Natural killer cell treated with Interleukin-12 subunit alpha and Interleukin-12 subunit beta and Interleukin-15 and Interleukin-18, amount 100 ng/mL, for 72 hours (primary cell): ENCODE results near the gene LYZ. TPM values are rescaled to one million over a fixed set of nuclear protein-coding genes. Genes with fewer than 3 reads are reported as not detected.

Experiments used
- ATAC-seq, 2 donors: fragments of 150-1000 bp; cut with Tn5 transposase in 1 of 2; sonication (Bioruptor Pico), chemical (Tn5 transposase) in 1 of 2; 2 replicates each; pipeline ENCODE4 v1.10.0; 2021
- DNase-seq: peaks from one replicate; pipeline ENCODE4 v3.0.0; 2022; ENCODE audit warnings: low spot score
- H3K27ac Mint-ChIP-seq, 2 donors: 1 replicate in 1 of 2; 2 replicates in 1 of 2; pipeline ENCODE4 v1.8.0; 2022; ENCODE audit warnings: mixed read lengths in 2 of 2, mild to moderate bottlenecking in 1 of 2, moderate library complexity in 1 of 2
- H3K27me3 Mint-ChIP-seq, 2 donors: 1 replicate in 1 of 2; 2 replicates in 1 of 2; pipeline ENCODE4 v1.8.0; 2022; ENCODE audit warnings: mixed read lengths in 2 of 2
- H3K36me3 Mint-ChIP-seq: one replicate; pipeline ENCODE4 v1.8.0; 2022; ENCODE audit warnings: mixed read lengths
- H3K4me1 Mint-ChIP-seq, 2 donors: 1 replicate in 1 of 2; 2 replicates in 1 of 2; pipeline ENCODE4 v1.8.0; 2022; ENCODE audit warnings: low read depth in 2 of 2, mixed read lengths in 2 of 2, mild to moderate bottlenecking in 1 of 2
- H3K4me3 Mint-ChIP-seq: one replicate; pipeline ENCODE4 v1.8.0; 2022; ENCODE audit warnings: mixed read lengths
- H3K9me3 Mint-ChIP-seq: 2 replicates; pipeline ENCODE4 v1.8.0; 2022; ENCODE audit warnings: mixed read lengths
- total RNA-seq, 2 donors: library from RNA; stranded (reverse); gene quantifications; one replicate each; pipeline ENCODE4 v1.2.3, GENCODE V29; 2022

The LYZ gene
- total RNA-seq, 2 donors from 2014 or later: 0.36 TPM; not detected in 1

DNA sequence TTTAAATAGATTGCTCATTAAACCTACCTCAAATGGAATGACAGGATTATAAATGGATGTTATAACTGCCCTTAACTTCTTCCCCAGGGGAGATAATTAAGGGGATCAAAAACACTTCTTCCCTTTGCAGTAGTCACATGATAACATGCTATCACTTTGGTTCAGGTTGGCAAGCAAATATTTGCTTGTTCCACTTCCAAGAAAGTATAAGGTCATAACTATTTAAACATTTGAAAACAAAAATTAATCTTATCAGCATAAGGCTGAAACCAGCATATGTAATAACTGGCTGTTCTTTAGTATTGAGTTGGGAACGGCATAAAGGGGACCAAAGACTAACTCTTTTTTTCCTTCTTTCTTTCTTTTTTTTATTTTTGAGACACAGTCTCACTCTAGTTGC is 2.4 kb upstream of the LYZ start:
- Mint-ChIP-seq H3K4me1 (no peaks in the 10 kb centered on the region), H3K9me3 (no peaks in the 10 kb centered on the region), H3K4me3 (no peak overlapping the region), H3K27ac (no peak overlapping the region), H3K36me3 (no peaks in the 10 kb centered on the region), H3K27me3 (peaks cover 2 to 12% of the 10 kb centered on the region in 2 donors)
- DNase-seq (no peak), ATAC-seq (no peak)

DNA sequence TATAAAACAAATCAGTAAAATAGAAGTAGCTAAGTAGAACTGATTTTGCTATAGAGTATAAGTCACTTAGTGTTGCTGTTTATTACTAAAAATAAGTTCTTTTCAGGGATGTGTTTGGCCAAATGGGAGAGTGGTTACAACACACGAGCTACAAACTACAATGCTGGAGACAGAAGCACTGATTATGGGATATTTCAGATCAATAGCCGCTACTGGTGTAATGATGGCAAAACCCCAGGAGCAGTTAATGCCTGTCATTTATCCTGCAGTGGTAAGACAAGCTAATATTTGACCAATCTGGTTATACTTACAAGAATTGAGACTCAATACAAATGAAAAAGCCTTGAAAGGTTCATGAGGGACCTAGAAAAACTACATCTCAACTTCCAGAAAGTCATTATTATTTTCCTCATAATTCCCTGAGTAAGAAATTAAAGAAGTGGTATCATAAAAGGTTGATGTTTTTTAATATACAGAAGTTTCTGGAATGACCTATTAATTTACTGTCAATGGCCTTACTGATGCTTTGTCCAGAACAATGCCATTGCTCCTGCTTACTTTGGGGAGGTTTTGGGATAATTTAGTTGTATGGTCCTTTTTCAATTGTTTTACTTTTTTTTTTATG is 1.9 kb downstream of the LYZ start:
- no peaks in the 10 kb centered on the region for H3K36me3 Mint-ChIP-seq
- no peak for ATAC-seq
- no peaks in the 10 kb centered on the region for H3K9me3 Mint-ChIP-seq
- no peak for DNase-seq
- no peak overlapping the region for H3K27ac Mint-ChIP-seq
- peaks cover 8 to 17% of the 10 kb centered on the region in 2 donors for H3K27me3 Mint-ChIP-seq
- no peaks in the 10 kb centered on the region for H3K4me1 Mint-ChIP-seq
- no peak overlapping the region for H3K4me3 Mint-ChIP-seq

DNA sequence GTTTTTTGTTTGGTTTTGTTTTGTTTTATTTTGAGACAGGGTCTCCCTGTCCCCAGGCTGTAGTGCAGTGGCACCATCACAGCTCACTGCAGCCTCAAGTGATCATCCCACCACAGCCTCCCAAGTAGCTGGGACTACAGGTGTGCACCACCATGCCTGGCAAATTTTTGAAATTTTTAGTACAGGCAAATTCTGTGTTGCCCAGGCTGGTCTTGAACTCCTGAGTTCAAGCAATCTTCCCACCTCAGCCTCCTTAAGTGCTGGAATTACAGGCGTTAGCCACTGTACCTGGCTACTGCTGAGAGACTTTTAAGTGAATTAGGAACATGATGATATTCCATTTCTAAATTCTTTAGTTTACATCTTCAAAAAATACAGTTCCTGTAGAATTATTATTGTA is 2.6 kb downstream of the LYZ start:
- ATAC-seq (no peak), DNase-seq (no peak)
- Mint-ChIP-seq H3K4me3 (no peak overlapping the region), H3K9me3 (no peaks in the 10 kb centered on the region), H3K27me3 (peaks cover 8 to 21% of the 10 kb centered on the region in 2 donors), H3K27ac (no peak overlapping the region), H3K36me3 (no peaks in the 10 kb centered on the region), H3K4me1 (no peaks in the 10 kb centered on the region)

DNA sequence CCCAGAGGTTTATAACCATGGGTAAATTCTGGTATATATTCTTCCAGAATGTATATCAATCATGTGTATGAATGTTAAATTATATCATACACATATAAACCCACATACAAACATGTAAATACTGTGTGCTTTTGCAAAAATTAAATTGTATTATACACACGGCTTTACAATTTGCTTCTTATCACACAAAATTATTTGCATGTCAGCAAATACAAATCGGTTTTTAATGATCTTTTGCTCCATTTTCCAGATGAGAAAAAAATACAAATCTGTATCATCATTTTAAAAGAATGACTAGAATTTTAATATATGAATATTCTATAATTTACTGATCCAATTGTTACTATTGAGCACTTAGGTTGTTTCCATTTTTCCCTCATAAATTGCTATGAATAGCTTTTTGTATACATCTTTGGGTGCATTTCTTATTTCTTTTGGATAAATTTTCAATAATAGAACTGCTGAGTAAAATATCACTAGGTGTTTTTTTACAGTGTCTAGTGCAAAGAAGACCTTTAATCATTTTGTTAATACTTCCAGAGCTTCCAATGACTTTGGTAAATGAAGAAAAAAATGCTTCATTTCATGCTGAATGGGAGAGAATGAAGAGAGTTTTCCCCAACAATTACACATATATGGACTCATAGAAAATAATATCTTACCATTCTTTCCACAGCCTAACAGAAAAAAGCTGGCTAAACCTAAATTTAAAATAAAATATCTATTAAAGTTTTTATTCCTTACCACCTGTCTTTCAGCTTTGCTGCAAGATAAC is 3.5 kb downstream of the LYZ start:
- no peaks in the 10 kb centered on the region for H3K36me3 Mint-ChIP-seq
- ATAC-seq: no peak
- DNase-seq: no peak
- H3K27ac Mint-ChIP-seq: no peak overlapping the region
- H3K4me3 Mint-ChIP-seq: no peak overlapping the region
- no peaks in the 10 kb centered on the region for H3K4me1 Mint-ChIP-seq
- H3K9me3 Mint-ChIP-seq: no peaks in the 10 kb centered on the region
- H3K27me3 Mint-ChIP-seq: peaks cover 8 to 25% of the 10 kb centered on the region in 2 donors

DNA sequence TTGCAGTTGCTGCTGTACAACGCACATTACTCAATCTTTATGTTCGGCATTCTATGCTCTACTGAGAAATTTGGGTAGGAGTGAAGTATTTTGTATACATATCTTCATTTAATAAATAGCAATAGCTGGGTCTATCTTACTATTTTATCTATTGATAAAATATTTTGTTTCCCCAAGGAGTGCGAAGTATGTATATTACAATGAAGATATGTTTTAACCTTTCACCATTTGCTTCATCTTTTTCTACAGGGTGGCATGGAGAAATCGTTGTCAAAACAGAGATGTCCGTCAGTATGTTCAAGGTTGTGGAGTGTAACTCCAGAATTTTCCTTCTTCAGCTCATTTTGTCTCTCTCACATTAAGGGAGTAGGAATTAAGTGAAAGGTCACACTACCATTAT is 4.7 kb downstream of the LYZ start:
- Mint-ChIP-seq H3K27me3 (peaks cover 8 to 28% of the 10 kb centered on the region in 2 donors), H3K4me1 (peaks cover 3 to 5% of the 10 kb centered on the region in 2 donors), H3K36me3 (no peaks in the 10 kb centered on the region), H3K9me3 (no peaks in the 10 kb centered on the region), H3K27ac (no peak overlapping the region), H3K4me3 (no peak overlapping the region)
- ATAC-seq (no peak), DNase-seq (no peak)

DNA sequence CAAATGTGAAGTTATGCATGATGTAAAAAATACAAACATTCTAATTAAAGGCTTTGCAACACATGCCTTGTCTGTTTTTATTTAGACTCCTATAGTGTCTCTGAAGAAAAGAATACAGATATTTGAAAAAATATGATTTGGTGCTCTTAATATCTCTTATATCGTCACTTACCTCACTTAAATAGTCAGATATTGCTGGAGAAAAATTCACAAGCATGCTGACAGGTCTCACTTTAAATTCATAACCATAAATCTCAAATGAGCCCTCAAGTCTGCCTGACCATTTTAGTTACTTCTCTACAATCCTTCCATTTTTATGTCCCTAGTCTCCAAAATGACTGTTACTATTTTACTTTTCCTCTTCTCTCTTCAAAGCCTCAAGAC is 6.0 kb downstream of the LYZ start:
- no peaks in the 10 kb centered on the region for H3K9me3 Mint-ChIP-seq
- no peak for DNase-seq
- peaks cover 8 to 11% of the 10 kb centered on the region in 2 donors for H3K4me1 Mint-ChIP-seq
- H3K4me3 Mint-ChIP-seq: no peak overlapping the region
- no peak for ATAC-seq
- H3K36me3 Mint-ChIP-seq: no peaks in the 10 kb centered on the region
- peaks cover 8 to 23% of the 10 kb centered on the region in 2 donors for H3K27me3 Mint-ChIP-seq
- H3K27ac Mint-ChIP-seq: no peak overlapping the region

DNA sequence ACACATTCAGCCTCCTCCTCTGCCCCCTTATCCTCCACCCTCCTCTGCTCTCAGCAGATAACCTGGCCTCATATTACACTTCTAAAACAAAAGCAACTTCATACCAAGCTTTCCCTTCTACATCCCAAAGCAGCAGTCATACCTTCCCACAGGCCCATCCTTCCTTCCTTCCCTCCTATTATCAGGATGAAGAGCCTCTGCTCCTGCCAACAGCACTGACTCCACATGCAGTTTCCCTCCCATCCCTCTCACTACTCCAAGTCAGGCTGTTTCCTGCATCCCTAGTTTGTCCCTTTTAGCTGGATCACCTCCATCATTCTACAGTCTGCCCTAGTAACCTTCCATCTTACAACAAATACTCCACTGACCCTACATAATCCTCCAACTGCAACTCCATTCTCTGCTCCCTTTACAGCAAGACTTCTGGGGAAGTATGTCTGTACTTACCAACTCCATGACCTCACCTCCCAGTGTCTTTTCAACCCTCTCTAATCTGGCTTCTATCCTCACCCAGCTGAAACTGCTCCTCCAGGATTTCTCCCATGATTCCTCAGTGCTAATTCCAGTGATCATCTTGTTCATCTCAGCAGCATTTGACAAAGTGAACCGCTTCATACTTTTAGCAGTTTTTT is 6.5 kb downstream of the LYZ start:
- Mint-ChIP-seq H3K36me3 (no peaks in the 10 kb centered on the region), H3K27ac (no peak overlapping the region), H3K27me3 (peaks cover 8 to 23% of the 10 kb centered on the region in 2 donors), H3K4me3 (no peak overlapping the region), H3K9me3 (no peaks in the 10 kb centered on the region), H3K4me1 (peaks cover 12 to 16% of the 10 kb centered on the region in 2 donors)
- no peak for ATAC-seq
- DNase-seq: no peak

DNA sequence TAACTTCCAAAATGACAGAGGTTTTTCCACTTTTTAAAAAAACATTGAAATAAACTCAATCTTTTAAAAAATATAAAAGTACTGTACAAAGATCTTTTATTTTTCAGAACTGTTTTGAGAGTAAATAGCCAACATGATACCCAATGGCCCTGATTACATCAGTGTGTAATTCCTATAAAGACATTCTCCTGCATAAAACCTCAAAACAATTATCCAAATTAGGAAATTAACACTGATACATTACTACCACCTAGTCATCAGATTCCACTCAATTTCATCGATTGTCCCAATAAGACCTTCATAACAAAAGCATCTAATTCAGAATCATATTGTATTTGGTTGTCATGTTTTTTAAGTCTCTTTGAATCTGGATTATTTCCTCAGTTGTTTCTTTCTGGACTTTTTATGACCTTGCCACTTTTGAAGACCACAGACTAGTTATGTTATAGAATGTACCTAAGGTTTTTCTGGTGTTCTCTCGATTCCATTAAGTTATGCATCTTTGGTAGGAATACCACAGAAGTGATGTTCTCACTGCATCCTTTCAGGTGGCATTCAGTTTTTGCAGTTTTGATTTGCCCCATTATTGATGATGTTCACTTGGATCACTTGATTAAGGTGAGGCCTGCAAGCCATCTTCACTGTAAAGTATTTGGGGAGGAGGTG is 7.3 kb downstream of the LYZ start:
- Mint-ChIP-seq H3K4me3 (no peak overlapping the region), H3K9me3 (no peaks in the 10 kb centered on the region), H3K4me1 (peaks cover 16 to 20% of the 10 kb centered on the region in 2 donors), H3K27ac (no peak overlapping the region), H3K27me3 (peaks cover 8 to 23% of the 10 kb centered on the region in 2 donors), H3K36me3 (no peaks in the 10 kb centered on the region)
- no peak for DNase-seq
- ATAC-seq: no peak

DNA sequence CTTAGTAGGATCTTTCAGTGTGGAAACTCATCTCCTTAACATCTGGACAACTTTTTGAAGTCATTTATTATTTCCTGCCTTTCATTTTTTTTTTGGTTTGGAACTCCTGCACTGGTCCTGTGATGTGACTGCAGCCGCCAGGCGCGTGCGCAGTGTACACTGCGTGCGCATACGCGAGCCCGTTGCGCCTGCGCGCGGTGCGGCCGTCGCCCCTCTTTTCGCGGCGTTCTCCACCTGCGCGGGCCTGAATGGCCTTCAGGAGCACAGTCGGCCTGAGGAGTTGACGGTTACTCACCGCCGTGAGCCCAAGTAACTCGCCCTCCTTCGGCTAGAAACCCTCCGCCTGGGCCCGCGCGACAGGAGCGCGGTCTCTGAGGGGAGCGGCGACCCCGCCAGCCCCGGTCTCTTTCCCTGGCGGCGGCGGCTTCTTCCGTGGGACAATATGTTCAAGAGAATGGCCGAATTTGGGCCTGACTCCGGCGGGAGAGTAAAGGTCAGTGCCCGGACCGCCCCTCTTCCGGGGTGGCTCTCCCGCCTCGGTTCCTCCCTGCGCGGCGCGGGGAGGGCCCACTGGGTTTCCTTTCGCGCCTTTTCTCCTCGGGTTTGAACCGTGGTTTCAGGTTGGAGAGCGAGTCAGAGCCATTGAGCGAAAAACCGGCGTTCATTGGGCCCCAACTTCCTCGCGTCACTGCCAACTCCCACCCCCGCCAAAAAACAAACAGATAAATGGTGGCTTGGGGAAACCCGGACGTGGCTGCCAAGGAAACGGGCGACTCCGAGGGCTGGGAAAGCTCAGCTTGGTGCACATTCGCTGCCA is 11.6 kb downstream of the LYZ start, which contains the start of gene YEATS4:
YEATS4 (plus strand) TSS at position 213 of the 817 bp plus-strand sequence; CDS start at position 443, 230 bp downstream.
- no peaks in the 10 kb centered on the region for H3K9me3 Mint-ChIP-seq

DNA sequence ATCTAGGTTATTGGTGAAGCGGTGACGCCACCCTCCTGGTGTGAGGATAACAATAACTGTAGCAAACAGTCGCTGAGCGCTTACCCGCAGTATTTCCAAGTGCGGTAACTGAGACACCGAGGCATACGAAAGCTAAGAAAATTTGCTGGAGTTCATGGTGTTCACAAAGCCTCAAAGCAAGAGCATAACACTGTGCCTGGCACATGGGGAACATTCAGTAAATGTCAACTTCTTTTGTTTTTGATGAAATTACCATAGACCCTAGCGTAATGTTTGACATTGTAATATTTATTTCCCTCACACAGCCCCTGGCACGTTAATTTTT is 12.1 kb downstream of the LYZ start:
- Mint-ChIP-seq H3K27me3 (peaks cover 0 to 9% of the 10 kb centered on the region in 2 donors), H3K4me1 (peaks cover 19 to 29% of the 10 kb centered on the region in 2 donors), H3K9me3 (no peaks in the 10 kb centered on the region), H3K36me3 (no peaks in the 10 kb centered on the region), H3K4me3 (peak overlapping the region; percentile 85), H3K27ac (peak overlapping the region; percentile 87 to 92)
- ATAC-seq (no peak), DNase-seq (no peak)

More for the DNA sequence above, 11.6 kb downstream of the LYZ start, which contains the start of gene YEATS4:
- Mint-ChIP-seq H3K4me1 (peaks cover 19 to 29% of the 10 kb centered on the region in 2 donors), H3K36me3 (no peaks in the 10 kb centered on the region), H3K4me3 (peak within 1 kb of the TSS; percentile 85), H3K27me3 (peaks cover 3 to 15% of the 10 kb centered on the region in 2 donors), H3K27ac (peak within 1 kb of the TSS; percentile 87 to 92)
- ATAC-seq: peak; percentile 91 to 95
- peak; percentile 94 for DNase-seq

DNA sequence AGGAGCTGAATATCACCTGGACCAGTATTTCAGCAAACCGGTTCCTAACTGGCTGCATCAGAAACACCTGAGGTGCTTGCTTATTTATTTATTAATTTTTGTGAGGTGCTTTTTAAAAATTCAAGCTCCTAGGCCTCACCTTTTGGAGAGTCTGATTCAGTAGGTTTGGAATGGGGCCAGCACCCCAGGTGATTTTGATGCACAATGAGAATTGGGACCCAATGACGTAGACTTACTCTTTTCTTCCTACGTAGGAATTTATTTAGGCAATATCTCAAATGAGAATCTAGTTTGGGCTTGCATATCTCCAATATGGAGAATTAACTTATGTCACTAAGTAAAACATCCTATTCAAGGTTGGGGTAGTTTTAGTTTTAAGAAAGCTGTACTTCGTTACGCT is 18.6 kb downstream of the LYZ start:
- peaks cover 4 to 6% of the 10 kb centered on the region in 2 donors for H3K4me1 Mint-ChIP-seq
- no peaks in the 10 kb centered on the region for H3K9me3 Mint-ChIP-seq
- no peak for DNase-seq
- H3K36me3 Mint-ChIP-seq: peaks cover 16% of the 10 kb centered on the region
- no peak overlapping the region for H3K4me3 Mint-ChIP-seq
- no peak overlapping the region for H3K27ac Mint-ChIP-seq
- no peaks in the 10 kb centered on the region for H3K27me3 Mint-ChIP-seq
- no peak for ATAC-seq

DNA sequence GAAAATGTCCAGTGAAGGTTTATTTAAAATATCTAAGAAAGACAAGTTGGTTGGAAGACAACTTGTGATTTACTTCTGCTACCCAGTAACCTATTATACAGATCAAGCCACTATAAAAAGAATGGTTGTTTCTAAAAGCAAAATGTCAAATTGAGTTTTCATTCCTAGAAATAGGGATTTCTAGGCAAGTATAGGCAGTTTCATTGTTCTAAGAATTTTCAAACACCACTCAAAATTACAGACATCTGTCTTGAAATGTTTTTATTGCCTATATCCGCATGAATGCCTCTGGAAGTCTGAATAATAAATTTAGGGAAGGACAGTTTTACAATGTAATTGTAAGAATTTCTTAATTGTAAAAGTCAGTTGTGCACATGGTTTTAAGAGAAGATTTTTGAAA is 20.0 kb downstream of the LYZ start:
- DNase-seq (no peak), ATAC-seq (no peak)
- no peak overlapping the region for H3K27ac Mint-ChIP-seq
- H3K27me3 Mint-ChIP-seq: no peaks in the 10 kb centered on the region
- no peak overlapping the region for H3K4me3 Mint-ChIP-seq
- H3K4me1 Mint-ChIP-seq: peaks cover 4 to 7% of the 10 kb centered on the region in 2 donors
- no peaks in the 10 kb centered on the region for H3K9me3 Mint-ChIP-seq
- H3K36me3 Mint-ChIP-seq: peaks cover 23% of the 10 kb centered on the region

DNA sequence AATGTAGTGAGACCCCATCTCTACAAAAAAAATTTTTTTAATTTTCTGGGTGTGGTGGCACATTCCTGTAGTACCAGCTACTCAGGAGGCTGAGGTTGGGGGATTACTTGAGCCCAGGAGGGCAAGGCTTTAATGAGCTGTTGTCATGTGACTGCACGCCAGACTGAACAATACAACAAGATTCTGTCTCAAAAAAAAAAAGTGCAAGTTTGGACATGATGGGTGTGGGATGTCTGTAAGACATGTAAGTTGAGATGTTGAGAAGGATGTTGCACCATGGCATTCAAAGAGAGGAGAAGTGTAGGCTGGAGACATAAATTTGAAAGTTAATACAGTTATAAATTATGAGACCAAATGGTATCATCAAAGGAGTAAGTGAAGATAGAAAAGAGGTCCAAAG is 34.9 kb downstream of the LYZ start:
- ATAC-seq: no peak
- H3K27ac Mint-ChIP-seq: no peak overlapping the region
- H3K4me3 Mint-ChIP-seq: no peak overlapping the region
- DNase-seq: no peak
- peaks cover 9% of the 10 kb centered on the region for H3K36me3 Mint-ChIP-seq
- no peaks in the 10 kb centered on the region for H3K27me3 Mint-ChIP-seq
- H3K4me1 Mint-ChIP-seq: peaks cover 0 to 6% of the 10 kb centered on the region in 2 donors
- no peaks in the 10 kb centered on the region for H3K9me3 Mint-ChIP-seq
